ENCODE results near the gene PRCC.
A peak's percentile ranks its signal among the peaks of the same experiment; 100 is the strongest.

Gene PRCC

GRCh38 chr1:156842618-156843300, 75.4 kb downstream of the PRCC start:
- DNase-seq (ENCODE audit: low read depth) = no peak

GRCh38 chr1:156844102-156844501, 76.8 kb downstream of the PRCC start:
- DNase-seq (ENCODE audit: low read depth) = no peak

- no peak for DNase-seq (ENCODE audit: low read depth)
Measured at GRCh38 chr1:156844638-156845037, 77.3 kb downstream of the PRCC start.

- DNase-seq (ENCODE audit: low read depth) = no peak
Measured at GRCh38 chr1:156845055-156845952, 78.0 kb downstream of the PRCC start.

GRCh38 chr1:156845953-156846545, 78.7 kb downstream of the PRCC start:
- DNase-seq (ENCODE audit: low read depth) = no peak

- DNase-seq (ENCODE audit: low read depth) = no peak
Measured at GRCh38 chr1:156846643-156847042, 79.3 kb downstream of the PRCC start.

GRCh38 chr1:156847591-156848460, 80.5 kb downstream of the PRCC start:
- DNase-seq (ENCODE audit: low read depth) = no peak

GRCh38 chr1:156848461-156849150, 81.3 kb downstream of the PRCC start:
- DNase-seq (ENCODE audit: low read depth) = peak; percentile 53

GRCh38 chr1:156849151-156849496, 81.8 kb downstream of the PRCC start:
- DNase-seq (ENCODE audit: low read depth) = no peak

Data from stimulated activated CD8-positive, alpha-beta memory T cell treated with anti-CD3 and anti-CD28 coated beads, Interleukin-15, amount 100 ng/mL, for 1 hour (primary cell).